Adrenal gland (tissue), 5 donors: ENCODE results near the gene C15orf39.

Experiments
- CTCF ChIP-seq, 6 experiments: fragments of 450-650 bp in 4 of 6; fragments of 200-600 bp in 2 of 6; sonication (generic) in 1 of 6; IDR thresholded peaks; 1 replicate in 5 of 6; 2 replicates in 1 of 6; pipeline versions ENCODE4 v1.5.1 to v1.8.0; 2016 to 2021; ENCODE audit warnings: antibody characterized with exemption in 6 of 6, mild to moderate bottlenecking in 2 of 6, moderate library complexity in 1 of 6
- POLR2A ChIP-seq, 2 donors: fragments of 450-650 bp; IDR thresholded peaks; one replicate each; pipeline ENCODE4 v1.6.1; 2017; ENCODE audit warnings: antibody characterized with exemption in 2 of 2, mild to moderate bottlenecking in 2 of 2, moderate library complexity in 1 of 2
- donor health status: DM: no; HTN: no; CAD: no.

GRCh38 chr15:75249726-75250125, 48.0 kb downstream of the C15orf39 start:
- no peak for TF ChIP-seq CTCF (IDR thresholded peaks at IDR 0.05)
- no peak for TF ChIP-seq POLR2A (IDR thresholded peaks at IDR 0.05)
